GM20000 (cell line): ENCODE measurements around the gene MIOX.

Experiments
- DNase-seq: peaks from one replicate; pipeline ENCODE4 v3.0.0; 2012; ENCODE audit warnings: low spot score
- CTCF ChIP-seq: IDR thresholded peaks from 2 replicates; pipeline ENCODE4 v1.5.1; 2012; ENCODE audit warnings: mild to moderate bottlenecking, control low read depth; ENCODE audit errors: extremely low read depth, missing control alignments

The MIOX gene

GRCh38 chr22:50483106-50483505, 3.6 kb upstream of the MIOX start:
- no peak for TF ChIP-seq CTCF
- DNase-seq = no peak

GRCh38 chr22:50483556-50483955, 3.1 kb upstream of the MIOX start:
- TF ChIP-seq CTCF = no peak
- no peak for DNase-seq

GRCh38 chr22:50483977-50484853, 2.4 kb upstream of the MIOX start:
- DNase-seq = no peak
- TF ChIP-seq CTCF = no peak

GRCh38 chr22:50485221-50486131, 1.2 kb upstream of the MIOX start:
- TF ChIP-seq CTCF = no peak
- no peak for DNase-seq

- no peak for TF ChIP-seq CTCF
- DNase-seq = no peak
Measured at GRCh38 chr22:50487290-50488005, 789 bp downstream of the MIOX start.

- TF ChIP-seq CTCF = no peak
- no peak for DNase-seq
Measured at GRCh38 chr22:50488006-50488677, 1.5 kb downstream of the MIOX start.
